CD4-positive, alpha-beta T cell treated with Interferon gamma for 1 hour (primary cell): ENCODE results near the gene NEUROD2.

Source experiments
- DNase-seq: peaks from one replicate; pipeline ENCODE4 v3.0.0-alpha.2; 2020

The NEUROD2 gene

GRCh38 chr17:39578272-39578671 is 29.4 kb downstream of the NEUROD2 start:
- no peak for DNase-seq

- DNase-seq: no peak
Measured at GRCh38 chr17:39576187-39576586, 31.5 kb downstream of the NEUROD2 start.

DNA sequence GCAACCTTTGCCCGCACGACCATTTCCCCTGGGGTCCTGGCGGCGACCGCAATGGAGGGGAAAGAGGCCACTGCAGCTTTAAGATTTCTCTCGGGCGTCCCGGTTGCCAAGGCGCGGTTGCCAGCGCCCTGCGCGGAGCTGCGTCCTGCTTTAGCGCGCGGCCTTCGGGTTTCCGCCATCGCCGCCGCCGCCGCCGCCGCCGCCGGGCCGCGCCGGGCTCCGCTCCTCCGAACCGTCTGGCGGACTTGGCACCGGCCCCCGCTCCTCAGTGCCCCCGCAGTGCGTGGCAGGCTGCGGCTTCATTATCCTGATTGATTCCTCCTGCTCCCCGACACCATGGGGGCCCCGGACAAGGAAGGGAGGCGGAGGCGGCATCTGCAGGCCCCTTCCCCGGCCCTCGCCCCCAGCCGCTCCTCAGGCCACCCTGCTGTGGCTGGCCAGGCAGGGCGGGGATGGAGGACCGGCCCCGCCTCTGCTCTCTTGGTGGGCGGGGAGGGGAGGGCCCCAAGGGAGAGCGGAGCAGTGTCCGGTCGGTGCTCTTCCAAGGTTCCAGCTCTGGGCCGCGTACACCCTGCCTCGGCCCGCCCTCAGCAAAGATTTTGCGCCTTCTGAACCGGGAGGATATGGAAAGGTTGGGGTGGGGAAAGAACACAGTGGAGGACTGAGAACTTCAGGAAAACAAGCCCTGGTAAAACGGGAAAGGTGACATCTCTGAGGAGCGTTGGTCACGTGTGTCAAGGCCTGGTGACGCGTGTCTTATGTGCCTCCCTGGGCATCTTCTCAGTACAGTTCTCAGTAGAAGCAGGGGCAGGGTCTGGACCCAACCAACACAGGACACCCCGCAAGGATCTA is 34.0 kb downstream of the NEUROD2 start:
- no peak for DNase-seq

- DNase-seq: no peak
Measured at GRCh38 chr17:39572121-39572520, 35.6 kb downstream of the NEUROD2 start.

DNA sequence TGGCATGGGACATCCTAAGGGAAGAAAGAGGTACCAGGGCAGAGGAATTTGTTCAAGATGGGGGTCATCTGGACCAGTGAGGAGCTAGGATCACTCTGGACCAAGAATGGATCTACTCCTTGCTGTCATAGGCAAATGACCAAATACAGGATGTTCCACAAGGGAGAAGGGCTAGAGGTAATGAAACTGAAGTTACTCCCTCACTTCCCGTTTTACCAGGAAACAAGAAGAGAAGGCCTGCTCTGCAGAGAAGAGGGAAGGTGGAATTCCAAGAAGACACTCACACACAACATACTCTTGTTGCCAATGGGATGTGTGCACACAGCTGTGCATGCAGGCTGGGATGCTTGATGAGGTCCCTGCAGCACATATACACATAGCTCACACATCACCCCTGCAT is 38.6 kb downstream of the NEUROD2 start:
- DNase-seq: no peak

DNA sequence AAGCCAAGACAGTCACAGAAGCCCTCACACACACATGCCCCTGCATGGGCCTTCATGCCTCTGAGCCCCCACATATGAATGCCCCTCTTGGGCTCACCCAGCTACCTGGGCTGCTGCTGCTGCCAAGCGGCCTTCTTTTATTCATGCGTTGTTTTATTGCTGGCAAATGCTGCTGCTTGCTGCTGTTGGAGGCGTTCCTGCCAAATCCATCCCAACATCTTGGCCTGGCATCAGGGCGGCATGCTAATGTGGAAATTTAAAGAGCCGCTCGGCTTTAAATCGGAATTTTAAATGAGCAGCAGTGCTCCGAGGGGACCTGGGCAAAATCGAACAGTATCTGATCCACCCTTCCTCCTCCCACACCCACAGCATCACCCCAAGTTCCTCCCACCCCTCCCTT is 39.0 kb downstream of the NEUROD2 start:
- no peak for DNase-seq

DNA sequence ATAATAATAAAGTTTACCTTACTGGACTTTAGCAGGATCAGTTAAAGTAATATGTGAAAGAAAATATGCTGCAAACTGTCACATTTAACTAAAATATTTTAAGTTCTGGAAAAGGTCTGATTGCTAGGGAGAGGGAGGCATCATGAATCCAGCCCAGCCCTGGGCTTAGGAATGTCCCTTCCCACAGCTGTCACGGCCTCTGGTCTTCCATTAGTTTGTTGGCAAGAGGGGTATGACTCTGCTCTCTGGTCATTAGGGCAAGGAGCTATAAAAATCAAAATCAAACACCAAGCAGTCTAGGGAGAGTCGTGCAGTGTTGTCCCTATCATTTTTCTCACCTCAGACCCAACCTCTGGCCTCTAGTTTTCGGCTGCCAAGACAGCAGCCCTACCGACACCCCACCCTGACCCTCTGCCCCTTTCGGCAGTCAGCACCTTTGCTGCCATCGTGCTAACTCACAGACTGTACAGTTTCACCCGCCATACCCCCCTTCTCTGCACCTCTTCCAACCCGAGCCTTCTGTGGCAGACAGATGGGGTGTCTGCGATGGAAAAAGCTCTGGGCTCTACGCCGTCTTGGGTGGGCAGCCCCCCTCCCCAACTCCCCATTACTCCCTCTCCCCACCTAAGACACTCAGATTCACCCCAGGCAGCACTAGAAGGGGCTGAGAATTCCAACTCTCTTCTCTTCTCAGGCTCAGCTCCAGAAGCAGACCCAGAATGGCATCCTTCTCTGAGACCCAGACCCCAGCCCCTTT is 41.4 kb downstream of the NEUROD2 start:
- DNase-seq: no peak

DNA sequence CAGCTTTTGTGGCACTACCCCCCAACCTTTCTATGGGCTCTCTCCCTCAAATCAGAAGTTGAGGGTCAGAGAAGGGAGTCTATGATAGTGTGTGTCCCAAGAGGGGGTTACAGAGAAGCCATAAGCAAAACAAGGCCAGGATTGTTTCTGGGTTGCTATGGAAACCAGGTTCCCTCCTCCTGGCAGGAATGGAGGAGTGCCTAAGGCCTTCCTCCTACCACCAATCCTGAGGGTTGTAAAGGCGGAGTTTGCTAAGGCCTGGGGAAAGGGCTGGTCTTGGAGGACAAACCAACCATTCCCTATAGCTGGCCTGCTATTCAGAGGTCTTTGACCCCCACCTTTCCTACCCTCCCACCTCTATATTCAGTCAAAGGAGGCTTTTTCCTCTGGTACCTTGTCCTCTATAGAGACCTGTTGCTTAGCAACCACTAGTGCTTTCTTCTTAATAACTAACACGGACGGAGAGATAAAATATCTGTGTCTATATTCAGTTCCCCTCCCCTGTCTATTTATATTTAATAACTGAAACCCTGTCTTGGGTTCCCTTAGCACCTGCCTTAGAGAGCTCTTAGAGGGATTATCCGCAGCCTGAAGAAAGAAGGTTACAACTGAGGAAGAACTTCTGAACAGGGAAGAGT is 43.4 kb downstream of the NEUROD2 start:
- no peak for DNase-seq

DNA sequence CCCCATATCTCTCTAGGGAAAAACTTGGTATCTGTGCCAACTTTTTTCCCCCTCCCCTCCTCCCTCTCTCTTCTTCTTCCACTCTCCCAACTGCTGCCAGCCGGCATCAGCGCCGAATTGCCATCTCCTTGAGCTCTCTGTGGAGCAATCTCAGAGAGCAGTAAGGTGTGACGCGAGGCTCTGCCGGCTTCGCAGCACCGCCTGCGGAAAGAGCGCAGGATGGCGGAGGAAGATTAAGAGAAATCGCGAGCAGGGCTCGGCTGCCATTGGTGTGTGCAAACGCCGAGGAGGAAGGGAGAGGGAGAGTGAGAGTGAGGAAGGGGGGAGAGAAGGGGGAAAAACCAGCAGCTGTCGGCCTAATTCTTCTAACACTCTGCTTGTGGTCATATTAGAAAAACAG is 44.2 kb downstream of the NEUROD2 start:
- no peak for DNase-seq

DNA sequence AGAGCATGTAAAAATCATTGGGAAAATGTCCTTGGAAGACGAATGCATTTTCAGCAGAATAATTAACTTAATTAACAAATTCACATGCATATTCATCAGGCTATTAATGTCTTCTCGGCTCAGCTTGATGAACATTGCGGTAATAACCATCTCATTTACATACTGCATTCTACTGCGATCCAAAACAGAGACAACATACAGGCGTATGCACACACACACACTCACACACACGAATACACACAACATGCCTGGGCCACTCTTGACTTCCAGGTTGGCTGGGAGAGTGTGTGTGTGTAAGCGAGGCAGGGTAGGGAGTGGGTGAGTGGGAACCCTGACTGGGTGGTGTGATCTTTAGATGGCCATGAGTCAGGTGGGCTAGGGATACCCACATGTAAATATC is 44.7 kb downstream of the NEUROD2 start:
- no peak for DNase-seq

- no peak for DNase-seq
Measured at GRCh38 chr17:39562395-39562794, 45.3 kb downstream of the NEUROD2 start.

- DNase-seq: no peak
Measured at GRCh38 chr17:39556423-39556822, 51.3 kb downstream of the NEUROD2 start.

- no peak for DNase-seq
Measured at GRCh38 chr17:39555368-39555767, 52.4 kb downstream of the NEUROD2 start.
